G401.6 (cell line): ENCODE data around the gene GON4L.
A peak's percentile ranks its signal among the peaks of the same experiment; 100 is the strongest.
"Not testable (repeated sequence)": the region's sequence is repeated elsewhere in the genome, so short reads cannot be mapped to it uniquely, and the experiment has no call there.

ENCODE experiments used
- FAIRE-seq: peaks from 2 replicates; lab custom pipeline; 2012; peaks lifted over from hg19 to GRCh38; lab: Jason Lieb, UNC

GON4L gene

GRCh38 chr1:155748141-155748540 lies 108.9 kb downstream of the GON4L start:
- FAIRE-seq: not testable (repeated sequence)

- not testable (repeated sequence) for FAIRE-seq
Measured at GRCh38 chr1:155747586-155747985, 109.4 kb downstream of the GON4L start.

- FAIRE-seq: peak; percentile 85
Measured at GRCh38 chr1:155745284-155746228, 111.5 kb downstream of the GON4L start.

GRCh38 chr1:155744711-155745283 lies 112.2 kb downstream of the GON4L start:
- FAIRE-seq: no peak

- FAIRE-seq: no peak
Measured at GRCh38 chr1:155741908-155742307, 115.1 kb downstream of the GON4L start.

GRCh38 chr1:155740995-155741394 lies 116.0 kb downstream of the GON4L start:
- FAIRE-seq: no peak

- peak; percentile 84 for FAIRE-seq
Measured at GRCh38 chr1:155729031-155729898, 127.7 kb downstream of the GON4L start.

- no peak for FAIRE-seq
Measured at GRCh38 chr1:155725142-155725541, 131.9 kb downstream of the GON4L start.

- FAIRE-seq: no peak
Measured at GRCh38 chr1:155719703-155720102, 137.3 kb downstream of the GON4L start.

- not testable (repeated sequence) for FAIRE-seq
Measured at GRCh38 chr1:155718524-155719115, 138.4 kb downstream of the GON4L start.

- no peak for FAIRE-seq
Measured at GRCh38 chr1:155717041-155717440, 140.0 kb downstream of the GON4L start.

- FAIRE-seq: no peak
Measured at GRCh38 chr1:155715777-155716176, 141.2 kb downstream of the GON4L start.

GRCh38 chr1:155715056-155715455 lies 142.0 kb downstream of the GON4L start:
- FAIRE-seq: not testable (repeated sequence)

- FAIRE-seq: no peak
Measured at GRCh38 chr1:155713075-155713474, 143.9 kb downstream of the GON4L start.

GRCh38 chr1:155712636-155713035 lies 144.4 kb downstream of the GON4L start:
- FAIRE-seq: peak; percentile 59

GRCh38 chr1:155711457-155711856 lies 145.6 kb downstream of the GON4L start:
- not testable (repeated sequence) for FAIRE-seq

GRCh38 chr1:155709391-155709790 lies 147.6 kb downstream of the GON4L start:
- no peak for FAIRE-seq

- FAIRE-seq: no peak
Measured at GRCh38 chr1:155706139-155706538, 150.9 kb downstream of the GON4L start.

GRCh38 chr1:155704414-155704813 lies 152.6 kb downstream of the GON4L start:
- FAIRE-seq: not testable (repeated sequence)

- no peak for FAIRE-seq
Measured at GRCh38 chr1:155703216-155703615, 153.8 kb downstream of the GON4L start.

- not testable (repeated sequence) for FAIRE-seq
Measured at GRCh38 chr1:155701675-155702074, 155.3 kb downstream of the GON4L start.
